ENCODE measurements around the gene KDELR3. TPM values are rescaled to one million over a fixed set of nuclear protein-coding genes. Genes with fewer than 3 reads are reported as not detected.

Gene KDELR3
- total and polyA plus RNA-seq, 2 of the 8 experiments (the other 6 are each of a cell fraction or from before 2014, with no cell fraction given), result 7.9 to 13.0 TPM

GRCh38 chr22:38443628-38444521 lies 24.0 kb upstream of the KDELR3 start:
- 86% methylated on average over 21 of the region's 21 CpGs; no CpG with 5 or more reads in 1 of the 2 experiments for WGBS, 2 experiments (ENCODE audit: extremely low coverage in 1 of 2, insufficient coverage in 1 of 2, insufficient read length in 1 of 2, insufficient replicate concordance in 2 of 2, low coverage in 1 of 2, low lambda C conversion rate in 2 of 2, missing lambda C conversion rate in 1 of 2)
- no peak for TF ChIP-seq POLR2AphosphoS5 (IDR thresholded peaks at IDR 0.05; ENCODE audit: low read depth, low read length)
- no peak for TF ChIP-seq CREB1 (IDR thresholded peaks at IDR 0.05)
- no peak for TF ChIP-seq GTF2F1 (IDR thresholded peaks at IDR 0.05; ENCODE audit: borderline replicate concordance, low read depth, low read length)
- no peak for TF ChIP-seq BACH1 (IDR thresholded peaks at IDR 0.05; ENCODE audit: low read length)
- no peak for TF ChIP-seq PHF8 (conservative IDR thresholded peaks at IDR 0.05; ENCODE audit: low read depth, low read length)
- TF ChIP-seq RNF2 (IDR thresholded peaks at IDR 0.05; ENCODE audit: borderline replicate concordance, low read depth, low read length, missing control alignments, poor library complexity, severe bottlenecking), result no peak
- TF ChIP-seq MAFK (IDR thresholded peaks at IDR 0.05; ENCODE audit: low read depth, low read length), result no peak
- no peak for TF ChIP-seq JUND (IDR thresholded peaks at IDR 0.05; ENCODE audit: low read length)
- TF ChIP-seq POU5F1 (IDR thresholded peaks at IDR 0.05; ENCODE audit: low read depth, low read length), result no peak

More at GRCh38 chr22:38443628-38444521, 24.0 kb upstream of the KDELR3 start:
- Histone ChIP-seq H2AK5ac (ENCODE audit: low read depth, low read length) (no peak overlapping the region), H3K79me1 (ENCODE audit: low read depth, low read length) (no peaks in the 10 kb centered on the region; the same call in 1 of the 2 replicates), H2AFZ (ENCODE audit: low read length) (no peak overlapping the region), H2BK5ac (ENCODE audit: low read depth, low read length) (no peak overlapping the region), H3K27ac (ENCODE audit: low read depth, low read length) (no peak overlapping the region), H3K4ac (replicated peaks; ENCODE audit: insufficient read length, low read depth, low read length) (no peak overlapping the region), H3K9ac (replicated peaks in 1 of 4; ENCODE audit: extremely low read depth in 1 of 4, low read depth in 3 of 4, low read length in 3 of 4) (no peak overlapping the region), H3K27me3 (replicated peaks in 1 of 4; ENCODE audit: control insufficient read depth in 3 of 4, extremely low read depth in 1 of 4, insufficient read depth in 3 of 4, low read length in 3 of 4) (no peaks in the 10 kb centered on the region), H3K9me3 (ENCODE audit: insufficient read depth in 2 of 2, low read depth in 1 of 2, low read length in 1 of 2) (no peaks in the 10 kb centered on the region), H2BK15ac (ENCODE audit: low read length) (no peak overlapping the region), H4K5ac (ENCODE audit: insufficient read length, low read depth, low read length) (no peak overlapping the region), H3K14ac (ENCODE audit: insufficient read length) (no peak overlapping the region), H4K20me1 (replicated peaks in 1 of 2; ENCODE audit: control insufficient read depth in 1 of 2, insufficient read depth in 2 of 2, low read length in 2 of 2) (peaks cover 0 to 4% of the 10 kb centered on the region in 2 experiments), H4K91ac (replicated peaks; ENCODE audit: insufficient read length, low read length) (no peak overlapping the region), H3K79me2 (ENCODE audit: control insufficient read depth in 1 of 2, insufficient read depth in 2 of 2, low read length in 2 of 2) (no peaks in the 10 kb centered on the region), H4K8ac (ENCODE audit: extremely low read depth, insufficient read depth, low read length) (no peak overlapping the region), H3K23me2 (ENCODE audit: low read depth, low read length) (no peaks in the 10 kb centered on the region), H3K18ac (ENCODE audit: extremely low read depth, low read length) (no peak overlapping the region), H2BK120ac (replicated peaks; ENCODE audit: low read depth, low read length) (no peak overlapping the region), H3K4me1 (replicated peaks in 1 of 4; ENCODE audit: control insufficient read depth in 3 of 4, insufficient read depth in 4 of 4, low read length in 3 of 4) (no peaks in the 10 kb centered on the region), H3K4me2 (ENCODE audit: insufficient read depth in 1 of 2, low read depth in 2 of 2, low read length in 2 of 2) (no peak overlapping the region), H2BK12ac (ENCODE audit: low read depth, low read length) (no peak overlapping the region), H3K56ac (replicated peaks; ENCODE audit: insufficient read length, low read depth, low read length) (no peak overlapping the region), H3K4me3 (ENCODE audit: extremely low read depth in 1 of 4, insufficient read depth in 2 of 4, low read depth in 3 of 4, low read length in 4 of 4) (no peak overlapping the region), H3K36me3 (ENCODE audit: control insufficient read depth in 2 of 4, insufficient read depth in 4 of 4, low read length in 3 of 4) (no peaks in the 10 kb centered on the region), H3K23ac (ENCODE audit: insufficient read length) (no peak overlapping the region), H2BK20ac (ENCODE audit: low read length) (no peak overlapping the region)
- no peak for DNase-seq (ENCODE audit: low read depth in 1 of 2, low spot score in 2 of 2)
- POLR2A ChIA-PET (ENCODE audit: partially characterized antibody), result interaction anchor here (0.7 to 3.3 kb wide), 3 partner anchors 21 to 36 kb away, joined by 3 to 11 read pairs (median 3); no protein-coding TSS in a partner anchor
- CTCF ChIA-PET (ENCODE audit: partially characterized antibody), result interaction anchor here (0.9 to 1.6 kb wide), 5 partner anchors 9 to 31 kb away, joined by 3 to 9 read pairs (median 4); no protein-coding TSS in a partner anchor
- FAIRE-seq, result no peak
